H9 (cell line): ENCODE results near the gene YWHAQ. TPM values are rescaled to one million over a fixed set of nuclear protein-coding genes. Genes with fewer than 3 reads are reported as not detected.

Experiments
- DNase-seq: peaks from one replicate; pipeline ENCODE4 v3.0.0-alpha.2; 2017
- H2AFZ ChIP-seq: one replicate; pipeline ENCODE4 v1.6.1; 2013; ENCODE audit warnings: mild to moderate bottlenecking, low read length, control low read depth, moderate library complexity
- H2AK5ac ChIP-seq: 2 replicates; pipeline ENCODE4 v1.6.1; 2013; ENCODE audit warnings: low read length, control low read depth, mixed read lengths; ENCODE audit not compliant: insufficient read length
- H2BK120ac ChIP-seq: one replicate; pipeline ENCODE4 v1.6.1; 2013; ENCODE audit warnings: low read depth, mild to moderate bottlenecking, low read length, control low read depth, inconsistent platforms; ENCODE audit not compliant: poor library complexity, severe bottlenecking
- H2BK12ac ChIP-seq: 2 replicates; pipeline ENCODE4 v1.6.1; 2013; ENCODE audit warnings: low read length, control low read depth, mixed read lengths, low read depth; ENCODE audit not compliant: insufficient read length
- H2BK15ac ChIP-seq: 2 replicates; pipeline ENCODE4 v1.6.1; 2013; ENCODE audit warnings: low read depth, low read length, control low read depth
- H2BK20ac ChIP-seq: one replicate; pipeline ENCODE4 v1.6.1; 2013; ENCODE audit warnings: low read depth, mild to moderate bottlenecking, low read length, control low read depth, inconsistent platforms; ENCODE audit not compliant: poor library complexity, severe bottlenecking
- H2BK5ac ChIP-seq: 2 replicates; pipeline ENCODE4 v1.6.1; 2013; ENCODE audit warnings: low read length, control low read depth, mixed read lengths; ENCODE audit not compliant: insufficient read length
- H3K14ac ChIP-seq: 2 replicates; pipeline ENCODE4 v1.6.1; 2013; ENCODE audit warnings: low read length, control low read depth; ENCODE audit not compliant: insufficient read depth
- H3K18ac ChIP-seq: 2 replicates; pipeline ENCODE4 v1.6.1; 2013; ENCODE audit warnings: low read depth, mild to moderate bottlenecking, mixed read lengths, low read length, control low read depth; ENCODE audit not compliant: insufficient read length
- H3K23ac ChIP-seq: 2 replicates; pipeline ENCODE4 v1.6.1; 2013; ENCODE audit warnings: low read length, control low read depth, mixed read lengths, low read depth; ENCODE audit not compliant: insufficient read length
- H3K23me2 ChIP-seq: 2 replicates; pipeline ENCODE4 v1.6.1; 2013; ENCODE audit warnings: low read depth, mild to moderate bottlenecking, mixed read lengths, low read length, control low read depth; ENCODE audit not compliant: insufficient read length, poor library complexity, severe bottlenecking
- H3K27ac ChIP-seq: 2 replicates; pipeline ENCODE4 v1.5.1; 2013; ENCODE audit warnings: low read length, control low read depth, mixed read lengths, low read depth; ENCODE audit not compliant: insufficient read length
- H3K27me3 ChIP-seq: 2 replicates; pipeline ENCODE4 v1.6.1; 2013; ENCODE audit warnings: low read length, control low read depth, inconsistent platforms; ENCODE audit not compliant: insufficient read depth
- H3K4ac ChIP-seq: 2 replicates; pipeline ENCODE4 v1.6.1; 2013; ENCODE audit warnings: low read depth, mild to moderate bottlenecking, control low read depth, inconsistent platforms, low read length, moderate library complexity
- H3K4me1 ChIP-seq: 2 replicates; pipeline ENCODE4 v1.6.1; 2013; ENCODE audit warnings: low read length, control low read depth, inconsistent platforms; ENCODE audit not compliant: insufficient read depth
- H3K4me2 ChIP-seq: 2 replicates; pipeline ENCODE4 v1.6.1; 2013; ENCODE audit warnings: low read length, control low read depth, mixed read lengths; ENCODE audit not compliant: insufficient read length, insufficient read depth
- H3K56ac ChIP-seq: 2 replicates; pipeline ENCODE4 v1.6.1; 2013; ENCODE audit warnings: low read depth, mild to moderate bottlenecking, mixed read lengths, low read length, control low read depth; ENCODE audit not compliant: insufficient read length
- H3K79me1 ChIP-seq: 2 replicates; pipeline ENCODE4 v1.6.1; 2013; ENCODE audit warnings: low read depth, mild to moderate bottlenecking, moderate library complexity, low read length, control low read depth, inconsistent platforms; ENCODE audit not compliant: insufficient read depth, poor library complexity, severe bottlenecking
- H3K79me2 ChIP-seq: 2 replicates; pipeline ENCODE4 v1.6.1; 2013; ENCODE audit warnings: low read length, control low read depth, inconsistent platforms; ENCODE audit not compliant: insufficient read depth
- H3K9ac ChIP-seq: 2 replicates; pipeline ENCODE4 v1.6.1; 2013; ENCODE audit warnings: low read length, control low read depth, mixed read lengths; ENCODE audit not compliant: insufficient read length; ENCODE audit errors: extremely low read depth
- H3K9me3 ChIP-seq: one replicate; pipeline ENCODE4 v1.6.1; 2013; ENCODE audit warnings: low read depth, low read length, inconsistent platforms; ENCODE audit not compliant: control insufficient read depth
- H3T11ph ChIP-seq: one replicate; pipeline ENCODE4 v1.6.1; 2013; ENCODE audit warnings: mild to moderate bottlenecking, low read length, control low read depth, inconsistent platforms
- H4K20me1 ChIP-seq: one replicate; pipeline ENCODE4 v1.6.1; 2013; ENCODE audit not compliant: control insufficient read depth, insufficient read length, insufficient read depth
- H4K5ac ChIP-seq: 2 replicates; pipeline ENCODE4 v1.6.1; 2013; ENCODE audit warnings: low read depth, mild to moderate bottlenecking, mixed read lengths, low read length, control low read depth; ENCODE audit not compliant: insufficient read length
- H4K8ac ChIP-seq: replicated peaks from 2 replicates; pipeline ENCODE4 v1.6.1; 2013; ENCODE audit warnings: low read length, control low read depth, mixed read lengths, low read depth; ENCODE audit not compliant: insufficient read length
- H4K91ac ChIP-seq: 2 replicates; pipeline ENCODE4 v1.6.1; 2013; ENCODE audit warnings: low read depth, mild to moderate bottlenecking, moderate library complexity, mixed read lengths, low read length, control low read depth; ENCODE audit not compliant: insufficient read length
- H3K27ac Mint-ChIP-seq, 3 experiments: 2 replicates in 2 of 3; 3 replicates in 1 of 3; pipeline ENCODE4 v1.8.0; 2020 to 2021; ENCODE audit warnings: mixed read lengths in 3 of 3, mild to moderate bottlenecking in 1 of 3, moderate library complexity in 1 of 3
- H3K27me3 Mint-ChIP-seq: 2 replicates; pipeline ENCODE4 v1.8.0; 2021; ENCODE audit warnings: low read depth, mild to moderate bottlenecking, moderate library complexity, mixed read lengths
- H3K36me3 Mint-ChIP-seq, 3 experiments: 2 replicates in 2 of 3; 3 replicates in 1 of 3; pipeline ENCODE4 v1.8.0; 2020 to 2021; ENCODE audit warnings: low read depth in 3 of 3, mixed read lengths in 3 of 3; ENCODE audit not compliant: insufficient read depth in 1 of 3
- H3K4me1 Mint-ChIP-seq, 2 experiments: 2 replicates each; pipeline ENCODE4 v1.8.0; 2020; ENCODE audit warnings: mixed read lengths in 2 of 2
- H3K4me3 Mint-ChIP-seq, 2 experiments: 2 replicates in 1 of 2; 3 replicates in 1 of 2; pipeline ENCODE4 v1.8.0; 2020 to 2021; ENCODE audit warnings: mild to moderate bottlenecking in 2 of 2, mixed read lengths in 2 of 2, moderate library complexity in 1 of 2
- H3K9me3 Mint-ChIP-seq, 2 experiments: 2 replicates in 1 of 2; 3 replicates in 1 of 2; pipeline ENCODE4 v1.8.0; 2020; ENCODE audit warnings: mild to moderate bottlenecking in 2 of 2, mixed read lengths in 2 of 2, moderate library complexity in 1 of 2
- CTCF ChIP-seq: fragments of 200-600 bp; sonication (generic); conservative IDR thresholded peaks from 3 replicates; pipeline ENCODE4 v1.8.0; 2021; ENCODE audit warnings: antibody characterized with exemption, mild to moderate bottlenecking
- WGBS: extraction: QIAGEN DNeasy Blood & Tissue Kit; methylation state at CpG from one replicate; pipeline ENCODE4 v1.1.7; 2013; ENCODE audit warnings: missing lambda C conversion rate, low lambda C conversion rate, mixed read lengths; ENCODE audit not compliant: insufficient read length; ENCODE audit errors: extremely low coverage; 5-methylcytosine and 5-hydroxymethylcytosine counted together
- total RNA-seq: library from RNA; stranded (reverse); gene quantifications from 2 replicates; pipeline ENCODE4 v1.2.1, GENCODE V29; 2021

Gene YWHAQ
- total RNA-seq, 1 experiment from 2014 or later, result 374 TPM

GRCh38 chr2:9613291-9613690 is 17.5 kb downstream of the YWHAQ start:
- no CpG with 5 or more reads among the region's 1 CpG for WGBS
- H3K9ac ChIP-seq, result no peak overlapping the region

More at GRCh38 chr2:9613291-9613690, 17.5 kb downstream of the YWHAQ start:
- Histone ChIP-seq H3K79me2 (peaks cover 72% of the 10 kb centered on the region; the same call in 1 of the 2 replicates), H4K91ac (no peak overlapping the region), H3K4ac (no peak overlapping the region), H3K79me1 (peaks cover 3% of the 10 kb centered on the region), H4K8ac (no peak overlapping the region), H3K27me3 (no peaks in the 10 kb centered on the region), H2AK5ac (no peak overlapping the region), H3K18ac (no peak overlapping the region), H2BK5ac (no peak overlapping the region), H4K20me1 (no peaks in the 10 kb centered on the region), H2BK20ac (no peak overlapping the region), H3K23me2 (no peaks in the 10 kb centered on the region), H2BK15ac (no peak overlapping the region), H3K4me1 (peaks cover under 1% of the 10 kb centered on the region; the same call in 1 of the 2 replicates), H3K56ac (no peak overlapping the region), H3K14ac (no peak overlapping the region), H3T11ph (no peak overlapping the region), H3K4me2 (no peak overlapping the region), H3K9me3 (no peaks in the 10 kb centered on the region), H3K23ac (no peak overlapping the region), H2BK120ac (no peak overlapping the region), H2BK12ac (no peak overlapping the region), H2AFZ (no peak overlapping the region), H3K27ac (no peak overlapping the region), H4K5ac (no peak overlapping the region)
- Mint-ChIP-seq H3K4me1 (peaks cover 52 to 60% of the 10 kb centered on the region in 2 experiments), H3K27me3 (no peaks in the 10 kb centered on the region), H3K9me3 (no peaks in the 10 kb centered on the region), H3K4me3 (no peak overlapping the region), H3K27ac (no peak overlapping the region), H3K36me3 (peaks cover 9 to 27% (median 13%) of the 10 kb centered on the region in 3 experiments; a peak in 6 of 7 replicates)
- no peak for TF ChIP-seq CTCF
- DNase-seq, result no peak
